ENCODE results near the gene SH3RF3. TPM values are rescaled to one million over a fixed set of nuclear protein-coding genes. Genes with fewer than 3 reads are reported as not detected.

The SH3RF3 gene
- total RNA-seq, 1 experiment from 2014 or later, result 1.0 TPM

- H3K27me3 Mint-ChIP-seq (ENCODE audit: low read depth), result no peaks in the 10 kb centered on the region
- peaks cover 11% of the 10 kb centered on the region; the same call in 1 of the 2 replicates for H3K9me3 Mint-ChIP-seq
- peaks cover 11% of the 10 kb centered on the region for H3K4me1 Mint-ChIP-seq
- H3K27ac Mint-ChIP-seq, result no peak overlapping the region
- no peak for DNase-seq (ENCODE audit: low spot score)
- POLR2A ChIA-PET, result no interaction called here
- H3K4me3 Mint-ChIP-seq, result no peak overlapping the region
- TF ChIP-seq, protein P1, sequence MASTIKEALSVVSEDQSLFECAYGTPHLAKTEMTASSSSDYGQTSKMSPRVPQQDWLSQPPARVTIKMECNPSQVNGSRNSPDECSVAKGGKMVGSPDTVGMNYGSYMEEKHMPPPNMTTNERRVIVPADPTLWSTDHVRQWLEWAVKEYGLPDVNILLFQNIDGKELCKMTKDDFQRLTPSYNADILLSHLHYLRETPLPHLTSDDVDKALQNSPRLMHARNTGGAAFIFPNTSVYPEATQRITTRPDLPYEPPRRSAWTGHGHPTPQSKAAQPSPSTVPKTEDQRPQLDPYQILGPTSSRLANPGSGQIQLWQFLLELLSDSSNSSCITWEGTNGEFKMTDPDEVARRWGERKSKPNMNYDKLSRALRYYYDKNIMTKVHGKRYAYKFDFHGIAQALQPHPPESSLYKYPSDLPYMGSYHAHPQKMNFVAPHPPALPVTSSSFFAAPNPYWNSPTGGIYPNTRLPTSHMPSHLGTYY (CRISPR knock-in tag; IDR thresholded peaks at IDR 0.05), result no peak
- TF ChIP-seq ZNF671 (CRISPR knock-in tag; IDR thresholded peaks at IDR 0.05), result no peak
- ATAC-seq, result no peak
- CTCF ChIA-PET, result no interaction called here
- H3K36me3 Mint-ChIP-seq, result peaks cover 5% of the 10 kb centered on the region; the same call in 1 of the 2 replicates
These were observed 221.5 kb downstream of the SH3RF3 start for GRCh38 chr2:109350526-109350925.

DNA sequence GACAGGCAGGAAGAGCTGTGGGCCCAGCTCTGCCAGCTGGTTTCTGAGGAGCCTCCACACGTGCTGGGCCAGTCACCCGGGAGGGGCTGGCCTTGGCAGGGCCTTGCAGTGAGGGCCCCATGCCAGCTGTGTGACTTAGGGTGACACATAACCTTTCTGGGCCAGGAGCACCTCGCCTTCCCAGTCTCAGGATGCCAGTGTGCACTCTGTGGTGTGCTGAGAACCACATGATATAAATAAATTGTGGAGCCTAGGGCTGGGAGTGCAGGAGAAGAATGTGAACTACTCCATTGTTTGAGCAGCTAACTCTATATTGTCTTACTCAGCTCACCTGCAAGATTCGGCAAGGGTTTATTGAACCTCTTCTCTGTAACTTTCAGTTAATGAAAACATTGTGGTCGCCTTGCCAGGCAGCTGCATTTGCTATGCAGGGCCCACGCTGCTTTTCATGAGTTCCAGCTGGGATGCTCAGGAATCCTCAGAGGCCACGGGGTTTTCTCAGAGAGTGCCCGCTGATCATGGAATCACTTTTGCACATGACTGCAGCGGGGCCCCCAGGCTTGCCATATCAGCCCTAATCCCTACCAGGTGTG, 222.3 kb downstream of the SH3RF3 start:
- Mint-ChIP-seq H3K27me3 (ENCODE audit: low read depth) (no peaks in the 10 kb centered on the region), H3K27ac (no peak overlapping the region), H3K4me1 (peaks cover 9% of the 10 kb centered on the region), H3K4me3 (no peak overlapping the region), H3K9me3 (peaks cover 15% of the 10 kb centered on the region), H3K36me3 (peaks cover 5% of the 10 kb centered on the region; the same call in 1 of the 2 replicates)
- TF ChIP-seq TP53 (CRISPR knock-in tag; IDR thresholded peaks at IDR 0.05) (no peak), JUN (CRISPR knock-in tag; IDR thresholded peaks at IDR 0.05) (no peak), MAX (CRISPR knock-in tag; IDR thresholded peaks at IDR 0.05) (no peak), KAT7 (CRISPR knock-in tag; IDR thresholded peaks at IDR 0.05; ENCODE audit: borderline replicate concordance) (no peak), GTF2I (CRISPR knock-in tag; conservative IDR thresholded peaks at IDR 0.05) (no peak)
- TF ChIP-seq, protein P2, sequence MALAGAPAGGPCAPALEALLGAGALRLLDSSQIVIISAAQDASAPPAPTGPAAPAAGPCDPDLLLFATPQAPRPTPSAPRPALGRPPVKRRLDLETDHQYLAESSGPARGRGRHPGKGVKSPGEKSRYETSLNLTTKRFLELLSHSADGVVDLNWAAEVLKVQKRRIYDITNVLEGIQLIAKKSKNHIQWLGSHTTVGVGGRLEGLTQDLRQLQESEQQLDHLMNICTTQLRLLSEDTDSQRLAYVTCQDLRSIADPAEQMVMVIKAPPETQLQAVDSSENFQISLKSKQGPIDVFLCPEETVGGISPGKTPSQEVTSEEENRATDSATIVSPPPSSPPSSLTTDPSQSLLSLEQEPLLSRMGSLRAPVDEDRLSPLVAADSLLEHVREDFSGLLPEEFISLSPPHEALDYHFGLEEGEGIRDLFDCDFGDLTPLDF (CRISPR knock-in tag; IDR thresholded peaks at IDR 0.05), result no peak
- ATAC-seq, result no peak
- ChIA-PET CTCF (interaction anchor here (0.5 to 0.6 kb wide), 2 partner anchors 19 to 157 kb away, joined by 3 to 4 read pairs; no protein-coding TSS in a partner anchor), POLR2A (no interaction called here)
- DNase-seq (ENCODE audit: low spot score), result no peak

- POLR2A ChIA-PET, result no interaction called here
- peaks cover 9% of the 10 kb centered on the region for H3K4me1 Mint-ChIP-seq
- CTCF ChIA-PET, result no interaction called here
- no peak for TF ChIP-seq HMGA2 (CRISPR knock-in tag; IDR thresholded peaks at IDR 0.05)
- TF ChIP-seq, protein P2 (CRISPR knock-in tag; IDR thresholded peaks at IDR 0.05), result no peak
- TF ChIP-seq FOXK1 (CRISPR knock-in tag; IDR thresholded peaks at IDR 0.05), result no peak
- TF ChIP-seq ELF4 (CRISPR knock-in tag; IDR thresholded peaks at IDR 0.05; ENCODE audit: low read depth), result no peak
- no peak for TF ChIP-seq TEAD4 (CRISPR knock-in tag; IDR thresholded peaks at IDR 0.05)
- no peak for TF ChIP-seq ZNF671 (CRISPR knock-in tag; IDR thresholded peaks at IDR 0.05)
- TF ChIP-seq NFYB (CRISPR knock-in tag; conservative IDR thresholded peaks at IDR 0.05; ENCODE audit: low read depth), result no peak
- TF ChIP-seq SP1 (CRISPR knock-in tag; conservative IDR thresholded peaks at IDR 0.05), result no peak
- TF ChIP-seq ZNF219 (CRISPR knock-in tag; IDR thresholded peaks at IDR 0.05; ENCODE audit: borderline replicate concordance), result no peak
- no peak for TF ChIP-seq TEAD1 (CRISPR knock-in tag; IDR thresholded peaks at IDR 0.05)
- no peak for TF ChIP-seq IRF1 (CRISPR knock-in tag; IDR thresholded peaks at IDR 0.05)
- no peak for TF ChIP-seq AFF4 (CRISPR knock-in tag; IDR thresholded peaks at IDR 0.05; ENCODE audit: borderline replicate concordance)
- no peak for TF ChIP-seq MYBL2 (CRISPR knock-in tag; IDR thresholded peaks at IDR 0.05)
These were observed 223.3 kb downstream of the SH3RF3 start for GRCh38 chr2:109352056-109352897.

More at GRCh38 chr2:109352056-109352897, 223.3 kb downstream of the SH3RF3 start:
- peaks cover 18% of the 10 kb centered on the region for H3K9me3 Mint-ChIP-seq
- ATAC-seq (no peak), DNase-seq (ENCODE audit: low spot score) (no peak)
- peaks cover 5% of the 10 kb centered on the region; the same call in 1 of the 2 replicates for H3K36me3 Mint-ChIP-seq
- H3K27me3 Mint-ChIP-seq (ENCODE audit: low read depth), result no peaks in the 10 kb centered on the region
- no peak overlapping the region for H3K27ac Mint-ChIP-seq
- H3K4me3 Mint-ChIP-seq, result no peak overlapping the region

Data from WTC11 (cell line).